CD1c-positive myeloid dendritic cell (primary cell): Measurements from ENCODE around the gene MTX1.

Experiments
- DNase-seq: peaks from one replicate; pipeline ENCODE4 v3.0.0-alpha.2; 2016; ENCODE audit errors: extremely low spot score

MTX1 gene

GRCh38 chr1:155174324-155175280 lies 33.9 kb upstream of the MTX1 start:
- peak; percentile 50 for DNase-seq

GRCh38 chr1:155175281-155175926 lies 33.1 kb upstream of the MTX1 start:
- no peak for DNase-seq

- peak; percentile 29 for DNase-seq
Measured at GRCh38 chr1:155175927-155176371, 32.5 kb upstream of the MTX1 start.

- DNase-seq = peak; percentile 87
Measured at GRCh38 chr1:155176544-155177071, 31.9 kb upstream of the MTX1 start.

GRCh38 chr1:155177192-155177917 lies 31.1 kb upstream of the MTX1 start:
- DNase-seq = no peak

GRCh38 chr1:155177918-155178281 lies 30.6 kb upstream of the MTX1 start:
- DNase-seq = no peak

GRCh38 chr1:155178441-155179111 lies 29.9 kb upstream of the MTX1 start:
- peak; percentile 86 for DNase-seq

GRCh38 chr1:155179112-155180031 lies 29.1 kb upstream of the MTX1 start:
- DNase-seq = no peak

- DNase-seq = no peak
Measured at GRCh38 chr1:155181371-155182051, 27.0 kb upstream of the MTX1 start.

GRCh38 chr1:155182052-155182550 lies 26.4 kb upstream of the MTX1 start:
- DNase-seq = no peak

GRCh38 chr1:155183775-155184221 lies 24.7 kb upstream of the MTX1 start:
- DNase-seq = no peak

GRCh38 chr1:155184351-155184811 lies 24.1 kb upstream of the MTX1 start:
- no peak for DNase-seq

GRCh38 chr1:155184835-155185782 lies 23.4 kb upstream of the MTX1 start:
- DNase-seq = peak; percentile 91

GRCh38 chr1:155185783-155186066 lies 22.8 kb upstream of the MTX1 start:
- no peak for DNase-seq

GRCh38 chr1:155186067-155186793 lies 22.3 kb upstream of the MTX1 start:
- DNase-seq = no peak

- no peak for DNase-seq
Measured at GRCh38 chr1:155186794-155187455, 21.6 kb upstream of the MTX1 start.

- DNase-seq = no peak
Measured at GRCh38 chr1:155187456-155187891, 21.0 kb upstream of the MTX1 start.
